Epithelial cell of esophagus (primary cell): Measurements from ENCODE around the gene ZNF280A.
"Not testable (repeated sequence)": the region's sequence is repeated elsewhere in the genome, so short reads cannot be mapped to it uniquely, and the experiment has no call there.

Experiments used
- DNase-seq: peaks from one replicate; pipeline ENCODE4 v3.0.0; 2010; ENCODE audit warnings: low read depth
- H3K4me3 ChIP-seq: 2 replicates; pipeline ENCODE4 v1.5.1; 2011; ENCODE audit warnings: mild to moderate bottlenecking, low read length, control low read depth
- TF ChIP-seq, protein P1 (sequence below): IDR thresholded peaks from 2 replicates; pipeline ENCODE4 v1.5.1; 2011; ENCODE audit warnings: low read depth, mild to moderate bottlenecking, low read length, control low read depth, inconsistent platforms; ENCODE audit not compliant: insufficient read depth; ENCODE audit errors: missing control alignments

The ZNF280A gene

DNA sequence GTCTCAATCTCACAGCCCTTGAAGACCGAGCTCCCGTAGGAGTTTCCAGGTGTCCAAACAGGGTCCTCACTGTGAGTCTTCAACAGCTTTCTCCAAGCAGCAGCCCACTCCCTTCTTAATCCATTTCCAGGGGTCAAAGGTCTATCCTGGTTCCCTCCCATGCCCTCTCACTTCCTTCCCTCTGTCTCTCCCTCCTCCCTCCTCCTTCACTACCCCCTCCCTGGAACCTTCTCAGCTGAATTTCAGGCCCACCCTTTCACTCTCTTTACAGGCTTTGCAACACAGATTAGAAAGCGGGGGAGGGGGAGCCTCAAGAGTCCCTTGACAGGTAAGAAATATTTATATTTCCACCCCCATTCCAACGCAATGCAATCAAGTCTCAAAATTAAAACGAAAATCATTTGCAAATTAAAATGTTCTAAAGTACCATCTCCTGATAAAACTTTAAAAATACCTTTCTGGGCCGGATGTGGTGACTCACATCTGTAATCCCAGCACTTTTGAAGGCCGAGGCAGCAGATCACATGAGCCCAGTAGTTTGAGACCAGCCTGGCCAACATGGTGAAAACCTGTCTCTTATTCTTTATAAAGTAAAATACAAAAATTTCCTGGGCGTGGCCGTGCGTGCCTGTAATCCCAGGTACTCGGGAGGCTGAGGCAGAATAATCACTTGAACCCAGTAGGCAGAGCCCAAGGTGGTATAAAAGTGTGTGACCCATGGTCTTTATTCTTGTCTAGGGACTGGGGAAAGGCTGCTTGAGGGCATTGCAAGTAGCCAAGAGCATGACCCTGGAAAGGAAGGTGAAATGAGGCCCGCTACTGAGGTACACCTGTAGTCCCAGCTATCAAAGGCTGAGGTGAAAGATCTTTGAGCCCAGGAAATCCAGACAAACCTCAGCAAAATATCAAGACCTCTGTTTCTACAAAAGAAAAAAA is 865 bp upstream of the ZNF280A start:
- no peak for DNase-seq
- no peak overlapping the region for H3K4me3 ChIP-seq
- TF ChIP-seq, protein P1, sequence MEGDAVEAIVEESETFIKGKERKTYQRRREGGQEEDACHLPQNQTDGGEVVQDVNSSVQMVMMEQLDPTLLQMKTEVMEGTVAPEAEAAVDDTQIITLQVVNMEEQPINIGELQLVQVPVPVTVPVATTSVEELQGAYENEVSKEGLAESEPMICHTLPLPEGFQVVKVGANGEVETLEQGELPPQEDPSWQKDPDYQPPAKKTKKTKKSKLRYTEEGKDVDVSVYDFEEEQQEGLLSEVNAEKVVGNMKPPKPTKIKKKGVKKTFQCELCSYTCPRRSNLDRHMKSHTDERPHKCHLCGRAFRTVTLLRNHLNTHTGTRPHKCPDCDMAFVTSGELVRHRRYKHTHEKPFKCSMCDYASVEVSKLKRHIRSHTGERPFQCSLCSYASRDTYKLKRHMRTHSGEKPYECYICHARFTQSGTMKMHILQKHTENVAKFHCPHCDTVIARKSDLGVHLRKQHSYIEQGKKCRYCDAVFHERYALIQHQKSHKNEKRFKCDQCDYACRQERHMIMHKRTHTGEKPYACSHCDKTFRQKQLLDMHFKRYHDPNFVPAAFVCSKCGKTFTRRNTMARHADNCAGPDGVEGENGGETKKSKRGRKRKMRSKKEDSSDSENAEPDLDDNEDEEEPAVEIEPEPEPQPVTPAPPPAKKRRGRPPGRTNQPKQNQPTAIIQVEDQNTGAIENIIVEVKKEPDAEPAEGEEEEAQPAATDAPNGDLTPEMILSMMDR, result no peak

DNA sequence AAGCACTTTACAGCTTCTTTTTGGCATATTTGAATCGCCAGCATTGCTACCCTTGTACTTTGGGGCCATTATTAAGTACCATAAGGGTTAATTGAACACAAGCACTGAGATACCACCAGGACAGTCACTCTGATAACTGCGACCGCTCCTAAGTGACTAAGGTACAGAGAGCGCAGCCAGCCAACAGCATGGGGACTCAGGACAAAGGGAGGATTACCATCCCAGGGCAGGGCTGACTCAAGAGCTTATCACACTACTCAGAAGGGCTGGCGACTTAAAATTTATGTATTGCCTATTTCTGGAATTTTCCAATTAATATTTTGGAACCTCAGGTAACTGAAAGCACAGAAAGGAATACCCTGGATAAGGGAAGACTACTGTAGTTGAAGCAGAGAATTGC is 479 bp downstream of the ZNF280A start:
- no peak overlapping the region for H3K4me3 ChIP-seq
- no peak for DNase-seq
- TF ChIP-seq, protein P1, result no peak

DNA sequence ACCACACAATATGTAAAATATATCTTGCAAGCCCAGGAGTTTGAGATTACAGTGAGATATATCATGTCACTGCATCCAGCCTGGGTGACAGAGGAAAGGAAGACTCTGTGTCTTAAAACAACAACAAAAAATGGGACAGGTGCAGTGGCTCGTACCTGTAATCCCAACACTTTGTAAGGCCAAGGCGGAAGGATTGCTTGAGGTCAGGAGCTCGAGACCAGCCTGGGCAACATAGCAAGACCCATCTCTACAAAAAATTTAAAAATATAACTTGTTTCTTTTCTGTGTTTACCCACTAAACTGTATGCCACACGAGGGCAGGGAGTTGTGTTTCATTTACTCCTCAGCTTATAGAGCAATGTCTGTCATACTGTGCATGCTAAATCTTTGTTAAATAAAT is 3.1 kb downstream of the ZNF280A start:
- no peak overlapping the region for H3K4me3 ChIP-seq
- DNase-seq, result no peak
- TF ChIP-seq, protein P1, result no peak

DNA sequence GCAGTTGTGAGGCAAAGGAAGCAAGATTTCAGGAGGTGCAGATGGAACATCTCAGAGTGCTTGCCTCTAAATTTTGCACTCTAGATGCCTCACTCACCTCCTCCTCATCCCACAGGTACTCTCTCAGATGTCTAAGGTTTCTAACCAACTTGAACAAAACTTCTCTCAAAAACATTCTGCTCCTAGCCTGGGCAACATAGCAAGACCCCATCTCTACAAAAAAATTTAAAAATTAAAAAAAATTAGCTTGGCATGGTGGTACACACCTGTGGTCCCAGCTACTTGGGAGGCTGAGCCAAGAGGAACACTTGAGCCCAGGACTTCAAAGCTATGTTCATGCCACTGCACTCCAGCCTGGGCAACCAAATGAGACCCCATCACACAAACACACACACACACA is 4.2 kb downstream of the ZNF280A start:
- no peak for DNase-seq

DNA sequence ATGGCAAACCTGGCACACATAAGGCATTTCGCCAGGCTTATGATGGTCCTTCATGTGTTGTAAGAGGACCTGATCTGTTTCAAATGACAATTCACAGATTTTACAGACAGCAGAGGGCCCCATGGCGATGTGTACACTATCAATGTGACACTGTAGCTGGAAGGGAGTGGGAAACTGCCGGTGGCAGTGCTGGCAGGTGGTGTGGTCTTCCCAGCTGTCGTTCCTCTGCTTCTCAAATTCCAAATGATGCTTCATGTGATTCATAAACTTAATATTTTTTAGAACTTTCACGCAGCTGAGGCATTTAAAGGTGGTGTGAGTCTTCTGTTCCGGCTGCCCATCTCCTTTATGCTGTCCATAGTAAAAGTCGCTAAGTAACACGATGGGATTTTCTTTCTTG is 5.6 kb downstream of the ZNF280A start:
- H3K4me3 ChIP-seq, DNase-seq: not testable (repeated sequence)

More for the DNA sequence above, 4.2 kb downstream of the ZNF280A start:
- H3K4me3 ChIP-seq, result no peak overlapping the region
- TF ChIP-seq, protein P1, result no peak

DNA sequence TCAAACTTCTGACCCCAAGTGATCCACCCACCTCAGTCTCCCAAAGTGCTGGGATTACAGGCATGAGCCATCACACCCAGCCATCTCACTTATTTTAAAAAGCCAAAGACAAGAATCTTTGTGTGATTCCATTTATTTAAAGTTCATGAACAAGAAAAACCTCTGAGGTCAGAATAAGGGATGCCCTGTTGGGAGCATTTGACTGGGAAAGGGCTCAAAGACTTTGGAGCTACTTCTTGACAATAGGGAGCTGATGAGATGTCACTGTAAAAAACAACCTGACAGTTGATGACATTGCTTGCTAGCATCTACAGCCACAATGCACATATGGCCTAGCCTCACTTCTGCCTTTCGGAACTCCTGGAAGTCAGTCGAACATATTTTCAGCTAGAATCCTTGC is 6.5 kb downstream of the ZNF280A start:
- no peak for DNase-seq
- TF ChIP-seq, protein P1, result no peak
- no peak overlapping the region for H3K4me3 ChIP-seq

DNA sequence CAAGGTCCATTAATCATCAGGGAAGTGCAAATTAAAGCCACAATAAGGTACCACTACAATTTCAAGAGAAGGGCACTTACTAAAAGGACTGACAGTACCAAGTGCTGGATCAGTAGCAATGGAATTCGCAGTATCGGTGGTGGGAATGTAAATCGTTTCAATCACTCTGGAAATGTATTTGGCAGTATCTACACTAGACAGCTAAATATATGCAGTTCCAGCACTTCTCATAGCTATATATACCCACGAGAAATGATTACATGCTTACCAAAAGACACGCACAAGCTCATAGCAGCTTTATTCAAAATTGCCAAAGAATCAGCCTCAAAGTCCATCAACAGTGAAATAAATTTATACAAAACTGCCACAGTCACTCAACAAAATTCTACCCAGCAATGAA is 7.1 kb downstream of the ZNF280A start:
- DNase-seq, result no peak
- TF ChIP-seq, protein P1, result no peak
- H3K4me3 ChIP-seq, result no peak overlapping the region

DNA sequence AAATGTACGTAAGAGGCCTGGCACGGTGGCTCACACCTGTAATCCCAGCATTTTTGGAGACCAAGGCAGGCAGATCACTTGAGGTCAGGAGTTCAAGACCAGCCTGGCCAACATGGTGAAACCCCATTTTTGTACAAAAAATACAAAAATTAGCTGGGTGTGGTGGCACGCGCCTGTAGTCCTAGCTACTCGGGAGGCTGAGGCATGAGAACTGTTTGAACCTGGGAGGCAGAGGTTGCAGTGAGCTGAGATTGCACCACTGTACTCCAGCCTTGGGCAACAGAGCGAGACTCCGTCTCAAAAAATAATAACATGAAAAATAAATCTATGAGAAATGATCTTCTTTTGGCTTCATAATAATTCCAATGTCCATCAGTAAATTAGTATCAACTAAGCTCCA is 9.2 kb downstream of the ZNF280A start:
- H3K4me3 ChIP-seq, DNase-seq: not testable (repeated sequence)

DNA sequence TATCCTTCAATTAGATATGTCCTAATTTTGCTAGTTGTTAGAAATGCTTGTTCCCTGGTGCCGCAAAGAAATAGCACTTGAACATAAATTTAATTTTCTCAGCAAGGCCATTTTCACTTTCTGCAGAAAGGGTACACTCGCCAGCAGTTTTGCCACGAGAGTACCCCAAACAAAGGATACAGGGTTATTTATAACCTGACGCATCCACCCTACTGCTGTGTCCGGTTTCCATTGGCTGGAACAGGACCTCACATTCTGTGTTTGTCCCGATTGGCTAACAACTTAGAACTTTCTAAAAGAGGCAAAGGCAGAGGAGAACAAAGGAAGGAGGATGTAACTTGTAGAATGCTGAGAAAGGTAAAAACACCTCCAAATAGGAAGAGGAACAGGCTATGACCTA is 10.2 kb downstream of the ZNF280A start:
- not testable (repeated sequence) for H3K4me3 ChIP-seq, DNase-seq
